NCI-H82 (cell line): ENCODE measurements around the gene AASDH.
A peak's percentile ranks its signal among the peaks of the same experiment; 100 is the strongest.

Experiments
- DNase-seq: peaks from one replicate; lab custom pipeline; 2025; lab: John Stamatoyannopoulos, UW

The AASDH gene

GRCh38 chr4:56315543-56315942, 71.7 kb downstream of the AASDH start:
- no peak for DNase-seq

- DNase-seq = no peak
Observed at GRCh38 chr4:56315041-56315440, 72.2 kb downstream of the AASDH start.

GRCh38 chr4:56314207-56314915, 72.9 kb downstream of the AASDH start:
- DNase-seq = no peak

- no peak for DNase-seq
Observed at GRCh38 chr4:56313132-56313531, 74.2 kb downstream of the AASDH start.

- no peak for DNase-seq
Observed at GRCh38 chr4:56311299-56311975, 75.9 kb downstream of the AASDH start.

- DNase-seq = no peak
Observed at GRCh38 chr4:56310401-56311125, 76.7 kb downstream of the AASDH start.

- DNase-seq = no peak
Observed at GRCh38 chr4:56308384-56308783, 78.9 kb downstream of the AASDH start.

GRCh38 chr4:56307423-56307822, 79.9 kb downstream of the AASDH start:
- DNase-seq = no peak

GRCh38 chr4:56305390-56305789, 81.9 kb downstream of the AASDH start:
- no peak for DNase-seq

- no peak for DNase-seq
Observed at GRCh38 chr4:56303921-56304320, 83.4 kb downstream of the AASDH start.

GRCh38 chr4:56302760-56303159, 84.5 kb downstream of the AASDH start:
- DNase-seq = no peak

- DNase-seq = no peak
Observed at GRCh38 chr4:56301997-56302496, 85.2 kb downstream of the AASDH start.

GRCh38 chr4:56301181-56301996, 85.9 kb downstream of the AASDH start:
- DNase-seq = peak; percentile 84

- DNase-seq = no peak
Observed at GRCh38 chr4:56298236-56298635, 89.1 kb downstream of the AASDH start.

GRCh38 chr4:56297776-56298175, 89.5 kb downstream of the AASDH start:
- DNase-seq = no peak

- no peak for DNase-seq
Observed at GRCh38 chr4:56296526-56296925, 90.8 kb downstream of the AASDH start.

GRCh38 chr4:56293121-56293520, 94.2 kb downstream of the AASDH start:
- no peak for DNase-seq

- no peak for DNase-seq
Observed at GRCh38 chr4:56289934-56290333, 97.4 kb downstream of the AASDH start.

GRCh38 chr4:56288663-56289062, 98.6 kb downstream of the AASDH start:
- no peak for DNase-seq
